Thyroid gland (tissue), 4 donors: Measurements from ENCODE around the gene FOXK1.

ENCODE experiments used
- POLR2A ChIP-seq, 2 donors: fragments of 450-650 bp; IDR thresholded peaks; one replicate each; pipeline ENCODE4 v1.6.1; 2017; ENCODE audit warnings: antibody characterized with exemption in 2 of 2, mild to moderate bottlenecking in 2 of 2, moderate library complexity in 1 of 2
- TF ChIP-seq, protein P1 (sequence below), 6 experiments: fragments of 200-600 bp in 3 of 6; fragments of 450-650 bp in 3 of 6; sonication (generic) in 3 of 6; IDR thresholded peaks; one replicate each; pipeline ENCODE4 v1.5.1; 2016 to 2019; ENCODE audit warnings: antibody characterized with exemption in 6 of 6, mild to moderate bottlenecking in 2 of 6, inconsistent platforms in 1 of 6, moderate library complexity in 1 of 6

DNA sequence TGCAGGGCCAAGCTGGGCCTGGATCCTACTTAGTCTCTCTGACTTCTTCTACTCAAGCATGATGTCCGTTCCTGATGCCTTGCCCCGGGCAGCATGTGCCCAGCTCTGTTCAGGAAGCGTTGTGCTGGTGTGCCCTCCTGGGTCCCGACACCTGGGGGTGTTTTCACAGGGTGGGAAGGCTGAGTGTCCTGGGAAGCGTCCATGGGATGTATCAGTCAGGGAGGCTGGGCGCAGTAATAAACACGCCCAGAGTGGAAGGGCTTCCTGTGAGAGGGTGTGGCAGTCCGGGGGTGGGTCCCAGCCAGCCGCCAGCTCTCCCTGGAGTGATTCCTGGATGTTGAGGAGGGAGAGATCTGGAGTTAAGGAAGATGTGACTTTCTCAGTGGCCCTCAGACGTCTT lies 29.0 kb downstream of the FOXK1 start:
- TF ChIP-seq, protein P1, sequence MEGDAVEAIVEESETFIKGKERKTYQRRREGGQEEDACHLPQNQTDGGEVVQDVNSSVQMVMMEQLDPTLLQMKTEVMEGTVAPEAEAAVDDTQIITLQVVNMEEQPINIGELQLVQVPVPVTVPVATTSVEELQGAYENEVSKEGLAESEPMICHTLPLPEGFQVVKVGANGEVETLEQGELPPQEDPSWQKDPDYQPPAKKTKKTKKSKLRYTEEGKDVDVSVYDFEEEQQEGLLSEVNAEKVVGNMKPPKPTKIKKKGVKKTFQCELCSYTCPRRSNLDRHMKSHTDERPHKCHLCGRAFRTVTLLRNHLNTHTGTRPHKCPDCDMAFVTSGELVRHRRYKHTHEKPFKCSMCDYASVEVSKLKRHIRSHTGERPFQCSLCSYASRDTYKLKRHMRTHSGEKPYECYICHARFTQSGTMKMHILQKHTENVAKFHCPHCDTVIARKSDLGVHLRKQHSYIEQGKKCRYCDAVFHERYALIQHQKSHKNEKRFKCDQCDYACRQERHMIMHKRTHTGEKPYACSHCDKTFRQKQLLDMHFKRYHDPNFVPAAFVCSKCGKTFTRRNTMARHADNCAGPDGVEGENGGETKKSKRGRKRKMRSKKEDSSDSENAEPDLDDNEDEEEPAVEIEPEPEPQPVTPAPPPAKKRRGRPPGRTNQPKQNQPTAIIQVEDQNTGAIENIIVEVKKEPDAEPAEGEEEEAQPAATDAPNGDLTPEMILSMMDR (IDR thresholded peaks at IDR 0.05): no peak
- TF ChIP-seq POLR2A (IDR thresholded peaks at IDR 0.05): no peak
